H9 (cell line): ENCODE measurements around the gene TSPAN33. TPM values are rescaled to one million over a fixed set of nuclear protein-coding genes. Genes with fewer than 3 reads are reported as not detected.

Experiments
- DNase-seq: peaks from one replicate; pipeline ENCODE4 v3.0.0-alpha.2; 2017
- H2AFZ ChIP-seq: one replicate; pipeline ENCODE4 v1.6.1; 2013; ENCODE audit warnings: mild to moderate bottlenecking, low read length, control low read depth, moderate library complexity
- H2AK5ac ChIP-seq: 2 replicates; pipeline ENCODE4 v1.6.1; 2013; ENCODE audit warnings: low read length, control low read depth, mixed read lengths; ENCODE audit not compliant: insufficient read length
- H2BK120ac ChIP-seq: one replicate; pipeline ENCODE4 v1.6.1; 2013; ENCODE audit warnings: low read depth, mild to moderate bottlenecking, low read length, control low read depth, inconsistent platforms; ENCODE audit not compliant: poor library complexity, severe bottlenecking
- H2BK12ac ChIP-seq: 2 replicates; pipeline ENCODE4 v1.6.1; 2013; ENCODE audit warnings: low read length, control low read depth, mixed read lengths, low read depth; ENCODE audit not compliant: insufficient read length
- H2BK15ac ChIP-seq: 2 replicates; pipeline ENCODE4 v1.6.1; 2013; ENCODE audit warnings: low read depth, low read length, control low read depth
- H2BK20ac ChIP-seq: one replicate; pipeline ENCODE4 v1.6.1; 2013; ENCODE audit warnings: low read depth, mild to moderate bottlenecking, low read length, control low read depth, inconsistent platforms; ENCODE audit not compliant: poor library complexity, severe bottlenecking
- H2BK5ac ChIP-seq: 2 replicates; pipeline ENCODE4 v1.6.1; 2013; ENCODE audit warnings: low read length, control low read depth, mixed read lengths; ENCODE audit not compliant: insufficient read length
- H3K14ac ChIP-seq: 2 replicates; pipeline ENCODE4 v1.6.1; 2013; ENCODE audit warnings: low read length, control low read depth; ENCODE audit not compliant: insufficient read depth
- H3K18ac ChIP-seq: 2 replicates; pipeline ENCODE4 v1.6.1; 2013; ENCODE audit warnings: low read depth, mild to moderate bottlenecking, mixed read lengths, low read length, control low read depth; ENCODE audit not compliant: insufficient read length
- H3K23ac ChIP-seq: 2 replicates; pipeline ENCODE4 v1.6.1; 2013; ENCODE audit warnings: low read length, control low read depth, mixed read lengths, low read depth; ENCODE audit not compliant: insufficient read length
- H3K23me2 ChIP-seq: 2 replicates; pipeline ENCODE4 v1.6.1; 2013; ENCODE audit warnings: low read depth, mild to moderate bottlenecking, mixed read lengths, low read length, control low read depth; ENCODE audit not compliant: insufficient read length, poor library complexity, severe bottlenecking
- H3K27ac ChIP-seq: 2 replicates; pipeline ENCODE4 v1.5.1; 2013; ENCODE audit warnings: low read length, control low read depth, mixed read lengths, low read depth; ENCODE audit not compliant: insufficient read length
- H3K27me3 ChIP-seq: 2 replicates; pipeline ENCODE4 v1.6.1; 2013; ENCODE audit warnings: low read length, control low read depth, inconsistent platforms; ENCODE audit not compliant: insufficient read depth
- H3K4ac ChIP-seq: 2 replicates; pipeline ENCODE4 v1.6.1; 2013; ENCODE audit warnings: low read depth, mild to moderate bottlenecking, control low read depth, inconsistent platforms, low read length, moderate library complexity
- H3K4me1 ChIP-seq: 2 replicates; pipeline ENCODE4 v1.6.1; 2013; ENCODE audit warnings: low read length, control low read depth, inconsistent platforms; ENCODE audit not compliant: insufficient read depth
- H3K4me2 ChIP-seq: 2 replicates; pipeline ENCODE4 v1.6.1; 2013; ENCODE audit warnings: low read length, control low read depth, mixed read lengths; ENCODE audit not compliant: insufficient read length, insufficient read depth
- H3K56ac ChIP-seq: 2 replicates; pipeline ENCODE4 v1.6.1; 2013; ENCODE audit warnings: low read depth, mild to moderate bottlenecking, mixed read lengths, low read length, control low read depth; ENCODE audit not compliant: insufficient read length
- H3K79me1 ChIP-seq: 2 replicates; pipeline ENCODE4 v1.6.1; 2013; ENCODE audit warnings: low read depth, mild to moderate bottlenecking, moderate library complexity, low read length, control low read depth, inconsistent platforms; ENCODE audit not compliant: insufficient read depth, poor library complexity, severe bottlenecking
- H3K79me2 ChIP-seq: 2 replicates; pipeline ENCODE4 v1.6.1; 2013; ENCODE audit warnings: low read length, control low read depth, inconsistent platforms; ENCODE audit not compliant: insufficient read depth
- H3K9ac ChIP-seq: 2 replicates; pipeline ENCODE4 v1.6.1; 2013; ENCODE audit warnings: low read length, control low read depth, mixed read lengths; ENCODE audit not compliant: insufficient read length; ENCODE audit errors: extremely low read depth
- H3K9me3 ChIP-seq: one replicate; pipeline ENCODE4 v1.6.1; 2013; ENCODE audit warnings: low read depth, low read length, inconsistent platforms; ENCODE audit not compliant: control insufficient read depth
- H3T11ph ChIP-seq: one replicate; pipeline ENCODE4 v1.6.1; 2013; ENCODE audit warnings: mild to moderate bottlenecking, low read length, control low read depth, inconsistent platforms
- H4K20me1 ChIP-seq: one replicate; pipeline ENCODE4 v1.6.1; 2013; ENCODE audit not compliant: control insufficient read depth, insufficient read length, insufficient read depth
- H4K5ac ChIP-seq: 2 replicates; pipeline ENCODE4 v1.6.1; 2013; ENCODE audit warnings: low read depth, mild to moderate bottlenecking, mixed read lengths, low read length, control low read depth; ENCODE audit not compliant: insufficient read length
- H4K8ac ChIP-seq: replicated peaks from 2 replicates; pipeline ENCODE4 v1.6.1; 2013; ENCODE audit warnings: low read length, control low read depth, mixed read lengths, low read depth; ENCODE audit not compliant: insufficient read length
- H4K91ac ChIP-seq: 2 replicates; pipeline ENCODE4 v1.6.1; 2013; ENCODE audit warnings: low read depth, mild to moderate bottlenecking, moderate library complexity, mixed read lengths, low read length, control low read depth; ENCODE audit not compliant: insufficient read length
- H3K27ac Mint-ChIP-seq, 3 experiments: 2 replicates in 2 of 3; 3 replicates in 1 of 3; pipeline ENCODE4 v1.8.0; 2020 to 2021; ENCODE audit warnings: mixed read lengths in 3 of 3, mild to moderate bottlenecking in 1 of 3, moderate library complexity in 1 of 3
- H3K27me3 Mint-ChIP-seq: 2 replicates; pipeline ENCODE4 v1.8.0; 2021; ENCODE audit warnings: low read depth, mild to moderate bottlenecking, moderate library complexity, mixed read lengths
- H3K36me3 Mint-ChIP-seq, 3 experiments: 2 replicates in 2 of 3; 3 replicates in 1 of 3; pipeline ENCODE4 v1.8.0; 2020 to 2021; ENCODE audit warnings: low read depth in 3 of 3, mixed read lengths in 3 of 3; ENCODE audit not compliant: insufficient read depth in 1 of 3
- H3K4me1 Mint-ChIP-seq, 2 experiments: 2 replicates each; pipeline ENCODE4 v1.8.0; 2020; ENCODE audit warnings: mixed read lengths in 2 of 2
- H3K4me3 Mint-ChIP-seq, 2 experiments: 2 replicates in 1 of 2; 3 replicates in 1 of 2; pipeline ENCODE4 v1.8.0; 2020 to 2021; ENCODE audit warnings: mild to moderate bottlenecking in 2 of 2, mixed read lengths in 2 of 2, moderate library complexity in 1 of 2
- H3K9me3 Mint-ChIP-seq, 2 experiments: 2 replicates in 1 of 2; 3 replicates in 1 of 2; pipeline ENCODE4 v1.8.0; 2020; ENCODE audit warnings: mild to moderate bottlenecking in 2 of 2, mixed read lengths in 2 of 2, moderate library complexity in 1 of 2
- CTCF ChIP-seq: fragments of 200-600 bp; sonication (generic); conservative IDR thresholded peaks from 3 replicates; pipeline ENCODE4 v1.8.0; 2021; ENCODE audit warnings: antibody characterized with exemption, mild to moderate bottlenecking
- WGBS: extraction: QIAGEN DNeasy Blood & Tissue Kit; methylation state at CpG from one replicate; pipeline ENCODE4 v1.1.7; 2013; ENCODE audit warnings: missing lambda C conversion rate, low lambda C conversion rate, mixed read lengths; ENCODE audit not compliant: insufficient read length; ENCODE audit errors: extremely low coverage; 5-methylcytosine and 5-hydroxymethylcytosine counted together
- total RNA-seq: library from RNA; stranded (reverse); gene quantifications from 2 replicates; pipeline ENCODE4 v1.2.1, GENCODE V29; 2021

TSPAN33 gene
- total RNA-seq, 1 experiment from 2014 or later: 34.7 TPM

- no peak overlapping the region for H2AK5ac ChIP-seq
- H3K79me2 ChIP-seq: no peaks in the 10 kb centered on the region
- Mint-ChIP-seq H3K4me1 (0 out of 4 replicates have a peak, but pooled peaks cover 2% of the 10 kb centered on the region in 2 experiments), H3K36me3 (no peaks in the 10 kb centered on the region; a peak in 1 of 7 replicates), H3K9me3 (no peaks in the 10 kb centered on the region; a peak in 1 of 5 replicates), H3K4me3 (no peak overlapping the region), H3K27me3 (no peaks in the 10 kb centered on the region), H3K27ac (no peak overlapping the region)
- TF ChIP-seq CTCF: no peak
- no peak overlapping the region for H2BK20ac ChIP-seq
- H2BK5ac ChIP-seq: no peak overlapping the region
- H3K27ac ChIP-seq: no peak overlapping the region
- H3K56ac ChIP-seq: no peak overlapping the region
- no peaks in the 10 kb centered on the region for H3K27me3 ChIP-seq
- H2BK120ac ChIP-seq: no peak overlapping the region
- no peaks in the 10 kb centered on the region for H3K9me3 ChIP-seq
- H3K18ac ChIP-seq: no peak overlapping the region
- no peaks in the 10 kb centered on the region for H3K79me1 ChIP-seq
- H3K4me2 ChIP-seq: no peak overlapping the region
- H2BK12ac ChIP-seq: no peak overlapping the region
- H3K4ac ChIP-seq: no peak overlapping the region
- no peak overlapping the region for H2BK15ac ChIP-seq
- no peak for DNase-seq
- H4K5ac ChIP-seq: no peak overlapping the region
- no peak overlapping the region for H3K23ac ChIP-seq
- no peak overlapping the region for H4K91ac ChIP-seq
- no peak overlapping the region for H3K14ac ChIP-seq
- no peak overlapping the region for H3T11ph ChIP-seq
- WGBS: no CpG with 5 or more reads among the region's 9 CpGs
- H3K9ac ChIP-seq: no peak overlapping the region
- H4K8ac ChIP-seq: no peak overlapping the region
- H3K23me2 ChIP-seq: no peaks in the 10 kb centered on the region
- H3K4me1 ChIP-seq: no peaks in the 10 kb centered on the region; the same call in 1 of the 2 replicates
- H4K20me1 ChIP-seq: no peaks in the 10 kb centered on the region
- no peak overlapping the region for H2AFZ ChIP-seq
These were observed 13.1 kb downstream of the TSPAN33 start for GRCh38 chr7:129157651-129158050.
